ENCODE results near the gene MSL2.

- TF ChIP-seq SUZ12 (IDR thresholded peaks at IDR 0.05; ENCODE audit: extremely low read depth, insufficient read depth, insufficient read length) (no peak), ZNF274 (IDR thresholded peaks at IDR 0.05; ENCODE audit: low read depth, low read length) (no peak), YY1 (IDR thresholded peaks at IDR 0.05; ENCODE audit: insufficient read depth, insufficient read length) (no peak)
These were observed 11.4 kb downstream of the MSL2 start for GRCh38 chr3:136184703-136185102.
